Prostate gland (tissue), 2 donors: ENCODE measurements around the gene FOXP1.

ENCODE experiments used
- POLR2A ChIP-seq: fragments of 450-650 bp; IDR thresholded peaks from one replicate; pipeline ENCODE4 v1.6.1; 2016; ENCODE audit warnings: antibody characterized with exemption, mild to moderate bottlenecking
- TF ChIP-seq, protein P1 (sequence below), 4 experiments: fragments of 200-600 bp in 2 of 4; fragments of 450-650 bp in 2 of 4; sonication (generic) in 2 of 4; IDR thresholded peaks; 1 replicate in 3 of 4; 2 replicates in 1 of 4; pipeline ENCODE4 v1.5.1; 2016 to 2019; ENCODE audit warnings: antibody characterized with exemption in 4 of 4, mild to moderate bottlenecking in 2 of 4, moderate library complexity in 2 of 4

DNA sequence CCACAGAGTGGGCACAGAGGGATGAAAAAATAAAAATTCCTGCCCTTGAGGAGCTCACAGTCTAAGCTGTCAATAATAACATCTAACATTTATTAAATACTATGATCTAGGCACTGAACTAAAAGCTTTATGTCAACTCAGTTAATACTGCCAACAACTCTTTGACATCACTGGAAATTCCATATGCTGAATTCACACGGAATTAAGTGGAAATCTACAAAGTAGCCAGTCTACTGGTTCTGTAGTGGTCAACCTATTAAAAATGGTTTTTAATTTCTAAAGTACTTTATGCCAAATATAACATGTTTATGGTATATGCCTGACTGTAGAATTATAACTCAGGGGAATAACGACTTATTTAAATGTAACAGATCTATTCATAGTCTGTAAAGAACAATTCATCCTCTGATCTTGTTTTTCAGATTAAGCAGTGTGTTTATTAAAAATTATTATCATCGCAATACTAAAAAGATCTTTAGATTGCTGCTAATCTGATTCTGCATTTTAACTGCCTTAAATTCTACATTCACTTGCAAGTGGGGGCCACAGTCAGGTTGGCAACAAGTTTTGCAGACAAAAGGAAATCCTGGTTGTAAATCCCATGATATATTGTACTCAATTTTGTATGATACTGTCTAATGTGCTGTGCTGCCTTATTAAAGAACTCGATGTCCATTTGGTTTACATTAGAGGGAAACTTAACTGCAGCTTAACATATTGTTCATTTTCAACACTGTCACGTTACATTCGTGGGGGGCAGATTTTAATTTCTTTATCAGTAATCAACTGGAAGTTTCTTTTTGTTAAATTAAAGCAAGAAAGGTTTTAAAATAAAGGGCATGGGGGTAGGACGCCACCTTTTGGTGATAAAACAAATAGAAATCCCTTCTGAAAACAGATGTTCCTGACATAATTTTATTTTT, 2.6 kb upstream of the FOXP1 start:
- TF ChIP-seq, protein P1, sequence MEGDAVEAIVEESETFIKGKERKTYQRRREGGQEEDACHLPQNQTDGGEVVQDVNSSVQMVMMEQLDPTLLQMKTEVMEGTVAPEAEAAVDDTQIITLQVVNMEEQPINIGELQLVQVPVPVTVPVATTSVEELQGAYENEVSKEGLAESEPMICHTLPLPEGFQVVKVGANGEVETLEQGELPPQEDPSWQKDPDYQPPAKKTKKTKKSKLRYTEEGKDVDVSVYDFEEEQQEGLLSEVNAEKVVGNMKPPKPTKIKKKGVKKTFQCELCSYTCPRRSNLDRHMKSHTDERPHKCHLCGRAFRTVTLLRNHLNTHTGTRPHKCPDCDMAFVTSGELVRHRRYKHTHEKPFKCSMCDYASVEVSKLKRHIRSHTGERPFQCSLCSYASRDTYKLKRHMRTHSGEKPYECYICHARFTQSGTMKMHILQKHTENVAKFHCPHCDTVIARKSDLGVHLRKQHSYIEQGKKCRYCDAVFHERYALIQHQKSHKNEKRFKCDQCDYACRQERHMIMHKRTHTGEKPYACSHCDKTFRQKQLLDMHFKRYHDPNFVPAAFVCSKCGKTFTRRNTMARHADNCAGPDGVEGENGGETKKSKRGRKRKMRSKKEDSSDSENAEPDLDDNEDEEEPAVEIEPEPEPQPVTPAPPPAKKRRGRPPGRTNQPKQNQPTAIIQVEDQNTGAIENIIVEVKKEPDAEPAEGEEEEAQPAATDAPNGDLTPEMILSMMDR (IDR thresholded peaks at IDR 0.05), result peak; percentile 35 to 83 (median 68)
- TF ChIP-seq POLR2A, result no peak
